GM21528 (cell line): Measurements from ENCODE around the gene IL22.
A peak's percentile ranks its signal among the peaks of the same experiment; 100 is the strongest.

Source experiments
- ATAC-seq: cut with Tn5 transposase; IDR thresholded peaks from one replicate; pipeline ENCODE4 v1.9.1; 2021; ENCODE audit warnings: mild to moderate bottlenecking, moderate library complexity; ENCODE audit not compliant: unreplicated experiment, low FRiP score

IL22 gene, protein sequence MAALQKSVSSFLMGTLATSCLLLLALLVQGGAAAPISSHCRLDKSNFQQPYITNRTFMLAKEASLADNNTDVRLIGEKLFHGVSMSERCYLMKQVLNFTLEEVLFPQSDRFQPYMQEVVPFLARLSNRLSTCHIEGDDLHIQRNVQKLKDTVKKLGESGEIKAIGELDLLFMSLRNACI

DNA sequence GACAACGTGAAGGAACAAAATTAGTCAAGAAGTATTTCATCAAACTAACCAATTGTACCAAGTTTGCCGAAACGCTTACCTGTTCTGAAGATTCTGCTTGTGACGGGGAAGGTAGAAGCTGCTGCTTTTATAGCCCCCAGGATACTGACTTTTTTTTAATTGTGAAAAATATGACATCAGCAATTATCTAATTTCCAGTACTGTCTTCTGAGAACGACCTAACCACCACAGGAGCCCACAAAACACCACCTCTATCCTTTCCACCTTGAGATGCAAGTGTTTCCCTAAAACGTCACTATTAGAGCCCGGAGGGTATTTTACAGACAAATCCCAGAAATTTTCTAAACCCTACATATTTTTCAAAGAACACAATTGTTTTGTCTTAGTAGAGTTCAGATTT is at the start of gene IL22:
Gene IL22, minus strand, starts transcription at position 101 of the 400 bp plus-strand sequence. CDS start 156 bp downstream, outside the sequence.
- ATAC-seq: no peak

DNA sequence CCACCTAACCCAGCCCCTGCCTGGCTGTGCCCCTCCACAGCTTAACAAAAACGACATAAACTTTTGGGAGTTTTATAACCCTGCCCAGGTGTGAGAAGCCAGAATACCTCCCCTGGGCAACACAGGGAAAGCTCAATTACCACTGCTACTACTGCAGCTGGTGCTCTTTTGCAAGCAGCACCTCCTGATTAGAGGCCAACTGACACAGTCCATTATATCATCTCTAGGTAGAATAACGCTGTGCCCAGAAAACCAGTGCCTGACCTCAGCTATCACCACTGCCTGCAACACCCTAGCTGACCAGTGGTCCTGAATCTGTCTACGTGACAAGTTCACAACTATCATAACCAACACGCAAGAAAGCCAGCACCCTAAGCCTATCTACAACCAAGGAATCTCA is 44.5 kb upstream of the IL22 start:
- no peak for ATAC-seq

DNA sequence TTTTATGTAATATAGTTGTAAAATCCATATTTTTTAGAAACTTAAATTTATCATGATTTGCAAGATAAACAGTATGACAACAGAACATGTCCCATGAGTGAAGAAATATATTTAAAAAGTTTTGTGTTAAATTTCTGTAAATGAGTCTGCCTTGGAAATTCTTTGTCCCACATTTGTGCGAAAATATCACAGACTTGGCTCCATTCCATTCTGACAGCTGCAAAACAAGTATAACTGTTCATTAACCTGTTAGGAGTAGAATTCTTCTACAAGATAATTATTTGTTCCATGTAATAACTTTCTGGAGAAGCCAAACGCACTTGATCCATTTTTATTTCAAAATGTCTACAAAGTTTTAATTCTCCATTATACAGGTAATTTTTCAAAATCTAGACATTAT is 40.8 kb upstream of the IL22 start:
- no peak for ATAC-seq

DNA sequence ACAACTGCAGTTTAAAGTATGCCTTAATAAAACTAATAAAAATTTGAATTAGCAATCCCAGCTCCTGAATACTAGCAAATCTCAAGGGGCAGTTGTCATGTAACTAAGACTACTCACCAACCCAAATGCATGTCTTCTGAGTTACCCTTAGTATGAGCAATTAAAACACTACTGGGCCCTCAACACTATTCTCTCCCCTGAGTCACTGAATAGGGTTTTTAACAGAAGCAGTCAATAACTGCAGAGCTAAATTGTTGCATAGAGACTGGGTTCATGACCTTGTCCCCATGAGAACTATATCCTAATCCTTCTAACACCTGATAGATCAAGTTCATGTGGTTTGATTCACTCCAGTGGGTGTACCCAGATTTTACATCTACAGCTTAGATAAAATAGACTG is 39.9 kb upstream of the IL22 start:
- ATAC-seq: no peak

DNA sequence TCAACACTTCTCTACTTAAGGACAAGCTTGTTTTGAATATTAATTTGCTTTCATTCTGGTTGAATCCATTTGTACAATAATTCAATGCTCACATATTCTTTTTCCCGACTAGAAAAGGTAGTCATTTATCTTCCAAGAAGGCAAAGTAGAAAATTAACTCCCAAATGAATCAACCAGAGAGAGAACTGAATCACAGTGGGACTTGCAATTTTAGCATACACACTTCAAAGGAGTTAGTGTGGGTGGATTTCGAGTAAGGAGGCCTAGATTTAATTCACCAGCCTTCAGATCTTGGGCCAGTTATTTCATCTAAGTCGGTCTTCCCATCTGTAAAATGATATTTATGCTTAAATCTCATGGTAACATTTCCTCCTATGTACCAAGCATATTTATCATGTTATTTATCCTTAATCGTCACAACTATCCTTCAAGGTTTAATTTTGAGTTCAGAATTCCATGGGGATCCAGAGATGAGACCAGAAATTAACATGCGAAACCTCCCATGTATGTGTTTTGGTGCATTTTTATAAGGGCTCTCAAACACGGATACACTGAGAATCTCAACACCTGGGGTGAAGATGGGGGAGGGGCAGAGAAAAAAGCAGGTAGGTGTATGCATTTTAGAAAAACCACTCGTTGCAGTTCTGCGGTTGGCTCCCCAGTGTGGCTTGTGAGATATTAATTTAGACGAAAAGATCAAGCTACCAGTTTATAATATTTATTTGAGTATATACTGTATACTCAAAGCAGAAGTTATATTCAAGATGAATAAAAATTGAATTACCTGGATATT is 38.9 kb upstream of the IL22 start:
- ATAC-seq: no peak

DNA sequence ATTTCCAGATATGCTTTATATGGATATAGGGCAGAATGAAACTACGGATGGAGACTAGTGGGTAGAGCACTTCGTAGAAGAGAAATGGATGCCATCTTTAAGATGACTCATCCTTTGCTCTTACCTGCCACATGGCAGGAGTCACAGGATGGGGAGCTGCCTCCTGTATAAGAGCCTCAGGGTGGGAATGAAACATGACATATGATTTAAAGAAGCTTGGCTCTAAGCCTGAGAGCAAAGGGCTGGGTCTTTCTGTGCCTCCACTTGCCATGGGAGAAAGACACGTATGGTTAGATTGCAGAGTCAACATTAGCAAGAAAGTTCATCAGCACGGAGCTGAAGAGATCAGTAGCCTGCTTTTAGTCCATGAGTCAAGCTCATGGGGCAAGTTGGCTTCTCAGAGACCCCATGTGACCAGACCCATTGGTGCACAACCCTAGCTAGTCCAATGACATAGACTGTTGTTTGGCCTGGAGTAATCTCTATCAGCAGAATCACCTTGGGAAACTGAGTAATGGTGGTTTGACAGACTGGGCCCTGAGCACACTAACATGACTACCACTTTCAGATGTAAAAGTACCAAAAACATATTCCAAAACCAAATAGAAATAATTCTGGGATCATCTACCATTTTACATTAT is 38.1 kb upstream of the IL22 start:
- ATAC-seq: no peak

DNA sequence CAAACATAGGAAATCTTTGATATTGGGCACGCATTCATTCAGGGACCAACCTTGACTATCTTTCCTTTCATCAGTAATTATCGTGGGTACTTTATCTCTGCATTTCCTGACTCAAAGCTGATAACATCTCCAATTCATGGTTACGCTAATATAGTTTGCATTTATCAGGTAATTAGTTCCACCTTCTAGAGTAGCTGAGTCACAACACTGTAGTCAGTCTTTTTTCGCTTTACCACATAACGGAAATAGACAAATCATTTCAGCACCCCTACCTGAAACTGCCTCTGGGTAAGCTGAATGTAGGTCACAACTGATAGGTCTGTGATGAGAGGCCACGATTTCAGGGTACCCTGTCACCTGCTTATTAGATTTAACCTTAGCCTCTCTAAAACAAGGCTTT is 36.7 kb upstream of the IL22 start:
- peak; percentile 99 for ATAC-seq

DNA sequence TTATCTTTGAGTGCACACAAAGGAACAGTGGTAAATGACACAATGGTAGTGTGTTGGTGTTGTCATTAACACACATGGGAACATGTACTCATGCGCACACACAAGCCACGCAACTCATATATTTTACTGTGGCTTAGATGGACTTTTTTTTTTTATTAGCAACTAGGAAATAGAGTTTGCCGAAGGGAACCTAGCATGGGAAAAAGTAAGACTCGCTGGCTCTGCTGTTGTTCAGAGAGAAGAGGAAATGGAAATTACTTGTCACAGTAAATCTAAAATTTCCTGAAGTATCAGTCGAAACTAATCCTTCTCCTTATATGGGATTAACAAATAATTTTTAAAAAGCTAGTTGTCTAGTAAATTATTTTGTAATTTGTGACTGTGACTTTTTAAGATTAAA is 33.7 kb upstream of the IL22 start:
- ATAC-seq: no peak

DNA sequence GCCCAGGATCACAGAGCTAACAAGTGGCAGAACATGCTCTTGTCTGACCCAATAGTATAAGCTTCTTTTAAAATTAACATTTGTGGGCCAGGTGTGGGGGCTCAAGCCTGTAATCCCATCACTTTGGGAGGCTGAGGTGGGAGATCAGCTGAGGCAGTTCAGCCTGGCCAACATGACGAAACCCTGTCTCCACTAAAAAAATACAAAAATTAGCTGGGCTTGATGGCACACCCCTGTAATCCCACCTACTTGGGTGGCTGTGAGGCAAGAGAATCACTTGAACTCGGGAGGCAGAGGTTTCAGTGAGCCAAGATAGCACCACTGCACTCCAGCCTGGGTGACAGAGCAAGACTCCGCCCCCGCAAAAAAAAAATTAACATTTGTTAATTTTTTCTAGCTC is 33.0 kb upstream of the IL22 start:
- ATAC-seq: no peak

DNA sequence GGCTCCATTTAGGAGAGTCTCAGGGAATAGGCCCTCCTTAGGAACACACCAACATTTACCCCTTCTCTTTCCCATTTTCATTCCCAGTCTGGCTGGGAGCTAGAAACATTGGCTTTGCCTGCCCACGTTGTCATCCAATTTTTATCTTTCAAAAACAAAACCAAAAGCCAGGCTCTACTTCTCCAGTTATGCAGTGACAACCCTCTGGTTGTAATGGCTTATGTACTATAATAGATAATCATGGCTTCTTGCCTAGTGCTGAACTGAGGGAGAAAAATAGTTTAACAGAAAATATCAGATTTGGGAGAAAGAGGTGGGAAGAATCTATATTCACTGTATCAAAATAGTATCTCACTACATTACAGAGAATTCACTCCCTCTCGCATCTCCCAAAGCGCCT is 32.1 kb upstream of the IL22 start:
- ATAC-seq: no peak

DNA sequence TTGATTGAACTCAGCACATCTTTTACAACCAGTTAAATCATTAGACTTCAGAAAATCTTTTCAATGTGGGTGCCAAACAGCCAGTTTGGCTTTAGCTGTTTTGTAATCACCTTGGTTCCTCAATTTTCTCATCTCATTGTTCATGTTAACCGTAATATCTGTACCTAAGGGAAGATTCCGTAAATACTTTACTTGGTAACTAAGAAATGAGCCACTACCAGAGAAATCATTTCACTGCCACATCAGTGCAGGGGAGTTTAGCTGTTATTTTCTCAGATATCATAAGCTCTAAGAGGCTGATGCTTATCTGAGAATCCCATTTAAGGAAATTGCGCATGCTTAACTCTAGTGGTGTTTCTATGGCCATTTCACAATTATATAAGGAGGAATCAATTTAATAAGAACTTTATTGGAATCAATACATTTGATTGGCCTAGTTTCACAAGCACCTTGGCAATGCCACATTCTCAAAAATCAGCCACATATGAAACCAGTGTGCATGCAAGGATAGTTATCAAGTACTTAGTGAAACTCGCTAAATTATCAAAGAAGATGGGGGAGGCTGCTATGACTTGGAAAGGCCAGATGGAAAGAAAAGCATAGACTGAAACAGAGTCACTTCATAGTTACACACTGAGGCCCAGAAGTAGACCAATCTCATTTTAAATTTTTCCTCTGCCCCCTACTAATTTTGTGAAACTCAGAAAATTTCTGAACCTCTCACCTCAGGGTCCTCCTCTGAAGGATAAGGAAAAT is 28.1 kb upstream of the IL22 start:
- ATAC-seq: no peak

DNA sequence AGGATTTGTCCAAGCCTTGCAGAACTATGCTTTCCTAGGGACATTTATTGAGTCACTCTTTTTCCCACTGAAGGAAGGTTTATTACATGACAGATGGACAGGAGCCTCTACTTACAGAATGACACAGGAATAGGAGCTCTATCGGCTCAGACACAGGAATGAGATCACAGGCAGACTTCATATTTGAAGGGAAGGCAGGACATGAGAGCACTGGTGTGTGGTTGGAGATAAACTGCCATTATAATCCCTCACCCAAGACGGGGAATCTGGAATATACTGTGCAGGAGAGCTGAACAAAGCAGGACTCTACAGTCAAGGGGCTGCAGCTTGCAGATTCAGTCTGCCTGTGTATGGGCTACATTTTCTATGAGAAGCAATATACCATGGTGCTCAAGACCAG is 26.8 kb upstream of the IL22 start:
- no peak for ATAC-seq

DNA sequence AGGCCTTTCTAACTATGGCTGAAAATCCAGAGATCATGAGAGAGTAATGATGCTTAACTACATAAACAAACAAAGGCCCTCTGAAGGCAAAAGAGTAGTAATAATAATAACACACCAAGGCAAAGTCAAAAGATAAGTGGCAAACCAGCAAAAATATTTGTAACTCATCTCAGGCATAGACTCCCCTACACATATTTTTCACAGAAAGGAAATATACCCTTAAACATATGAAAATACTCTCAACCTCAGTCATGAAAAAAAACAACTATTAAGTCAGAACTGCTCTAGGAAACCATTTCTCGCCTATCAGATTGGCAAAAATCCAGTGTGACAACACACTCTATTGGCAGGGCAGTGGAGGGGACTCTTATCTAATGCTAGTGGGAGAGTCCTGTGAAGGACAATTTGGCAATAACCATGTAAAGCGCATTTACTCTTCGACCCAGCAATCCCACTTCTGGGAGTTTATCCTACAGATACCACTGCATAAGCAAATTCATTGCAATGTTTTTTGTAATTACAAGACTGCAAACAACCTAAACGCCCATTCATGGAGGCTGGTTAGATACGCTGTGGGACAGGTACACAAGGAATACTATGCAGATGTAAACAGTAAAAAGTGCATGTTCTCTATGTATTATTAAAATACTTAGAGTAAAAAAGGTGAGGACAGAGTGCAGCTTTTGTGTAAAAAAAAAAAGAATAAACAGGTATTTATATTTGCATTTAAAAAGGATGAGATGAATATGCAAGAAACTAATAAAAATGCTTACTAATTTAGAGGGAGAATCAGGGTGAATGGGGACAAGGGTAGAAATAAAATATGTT is 26.0 kb upstream of the IL22 start:
- ATAC-seq: no peak

DNA sequence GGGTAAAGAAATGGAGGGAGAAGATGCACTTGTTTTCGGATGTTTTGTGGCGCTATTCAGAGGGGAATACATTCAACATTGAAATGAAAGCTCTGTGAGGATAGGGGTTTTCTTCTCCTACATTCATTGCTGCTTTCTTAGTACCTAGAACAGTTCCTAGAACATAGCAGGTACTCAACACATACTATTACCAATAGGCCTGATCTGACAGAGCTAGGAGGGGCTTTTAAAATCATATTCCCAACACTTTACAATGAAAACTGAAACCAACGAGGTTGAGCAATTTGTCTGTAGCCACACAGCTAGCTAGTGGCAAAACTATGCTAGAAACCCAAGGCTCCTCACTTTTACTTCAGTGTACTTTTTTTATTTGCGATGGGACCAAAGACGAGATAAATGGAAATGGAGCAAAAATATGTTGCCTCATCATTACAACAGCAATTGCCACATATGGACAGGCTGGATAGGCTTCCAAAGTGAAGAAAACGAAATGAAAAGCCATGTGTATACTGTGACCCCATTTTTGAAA is 23.1 kb upstream of the IL22 start:
- no peak for ATAC-seq

DNA sequence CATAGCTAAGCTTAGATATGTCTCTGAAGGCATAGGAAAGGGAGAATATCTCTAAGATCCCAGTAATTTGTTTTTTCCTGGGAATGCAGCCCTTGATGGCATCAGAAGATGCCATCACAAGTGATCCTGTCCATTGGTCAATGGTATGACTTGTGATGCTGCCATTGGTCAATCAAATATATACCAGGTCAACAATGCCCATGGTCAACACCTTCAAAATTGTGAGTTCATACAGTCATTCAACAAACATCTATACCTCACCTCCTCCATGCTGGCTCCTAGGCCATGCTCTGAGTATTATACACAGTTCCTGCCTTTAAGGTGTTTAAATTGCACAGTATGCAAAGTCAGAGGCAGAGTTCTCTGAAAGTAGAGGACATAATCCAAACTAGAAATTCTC is 19.3 kb upstream of the IL22 start:
- ATAC-seq: no peak

DNA sequence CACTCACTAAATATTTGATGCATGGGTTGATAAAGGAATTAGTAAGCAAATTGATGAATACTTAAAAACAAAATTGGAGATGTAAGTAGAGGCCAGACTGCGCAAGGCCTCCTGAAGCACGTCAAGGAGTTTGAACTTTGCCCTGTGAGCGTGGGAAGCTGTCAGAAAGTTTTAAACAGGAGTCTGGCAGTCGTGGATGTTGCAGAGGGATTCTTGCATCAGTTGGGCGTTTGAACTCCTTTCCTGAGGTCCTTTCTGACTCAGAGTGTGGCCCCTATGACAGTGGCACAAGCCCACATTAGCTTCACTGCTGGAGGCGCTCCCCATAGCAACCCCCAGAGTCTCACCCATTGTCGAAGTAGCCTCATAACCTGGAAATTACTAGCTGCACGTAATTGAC is 17.9 kb upstream of the IL22 start:
- ATAC-seq: no peak

DNA sequence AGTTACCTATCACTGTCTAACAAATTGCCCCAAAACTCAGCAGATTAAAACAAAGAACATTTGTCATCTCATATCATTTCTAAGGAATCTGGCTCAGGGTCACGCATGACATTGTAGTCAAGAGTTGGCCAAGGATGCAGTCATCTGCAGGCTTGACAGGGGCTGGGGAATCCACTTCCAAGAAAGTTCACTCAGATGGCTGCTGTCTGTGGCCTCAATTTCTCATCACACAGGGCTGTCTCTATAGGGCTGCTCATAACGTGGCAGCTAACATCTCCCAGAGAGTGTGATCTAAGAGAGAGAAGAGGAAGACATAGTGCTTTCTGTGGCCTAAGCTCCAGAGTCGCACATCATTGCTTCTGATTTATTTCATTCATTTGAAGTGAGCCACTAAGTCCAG is 17.0 kb upstream of the IL22 start:
- no peak for ATAC-seq

DNA sequence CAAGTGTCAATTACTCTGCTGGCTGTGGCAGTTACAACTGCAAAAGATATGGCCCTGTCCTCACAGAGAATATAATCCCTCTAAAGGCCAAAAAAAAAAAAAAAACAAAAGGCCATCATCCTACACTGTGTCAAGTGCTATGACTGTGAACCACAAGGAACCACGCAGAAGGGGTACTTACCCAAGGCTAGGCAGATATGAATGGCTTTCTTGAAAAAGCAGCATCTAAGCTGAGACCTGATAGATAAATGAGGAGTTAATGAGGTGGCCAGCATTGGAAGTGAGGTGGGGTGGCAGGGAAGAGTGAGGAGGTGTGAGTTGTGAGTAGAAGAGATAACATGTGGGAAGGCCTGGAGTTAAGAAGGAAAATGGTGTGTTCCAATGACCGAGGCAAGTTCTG is 16.4 kb upstream of the IL22 start:
- no peak for ATAC-seq

DNA sequence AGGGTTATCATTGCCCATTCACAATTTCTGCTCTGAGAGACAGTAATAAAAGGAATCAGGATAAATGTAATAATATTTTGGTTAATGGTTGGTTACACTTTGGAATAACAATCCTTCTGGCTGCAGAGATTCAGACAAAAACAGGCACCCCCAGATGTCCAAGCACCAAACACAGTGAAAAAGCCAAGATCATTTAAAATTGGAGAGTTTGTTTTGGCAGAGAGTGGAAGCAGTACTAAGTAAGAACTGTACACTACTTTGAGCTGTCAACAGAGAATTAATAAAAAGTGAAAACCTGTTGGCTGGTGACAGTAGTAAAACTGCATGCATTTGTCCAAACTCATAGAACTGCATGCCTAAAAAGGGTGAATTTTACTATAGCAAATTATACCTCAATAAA is 15.6 kb upstream of the IL22 start:
- ATAC-seq: no peak

DNA sequence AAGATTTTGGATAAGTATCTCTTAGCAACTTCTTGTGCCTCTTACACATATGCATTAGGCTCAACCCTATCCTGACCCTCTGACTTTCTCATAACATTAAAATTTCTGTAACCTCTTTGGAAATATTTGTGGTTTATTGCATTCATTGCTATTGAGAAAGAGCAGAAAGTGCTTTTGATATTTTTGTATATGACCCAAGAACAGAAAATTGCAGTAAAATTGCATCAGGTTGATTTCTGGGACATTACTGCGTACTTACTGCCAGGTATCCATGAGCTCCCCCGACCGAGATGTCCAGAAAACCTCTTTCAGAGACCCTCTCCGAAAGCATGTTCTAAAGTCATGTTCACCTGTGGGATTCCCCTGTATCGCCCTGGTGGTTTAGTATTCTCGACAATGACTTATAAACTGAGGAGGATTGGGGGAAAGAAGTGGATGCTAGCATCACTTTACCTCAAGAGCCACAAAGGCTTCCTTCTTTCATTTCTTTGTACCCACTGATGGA is 14.5 kb upstream of the IL22 start:
- no peak for ATAC-seq
